ENCODE measurements around the gene C5orf15. TPM values are rescaled to one million over a fixed set of nuclear protein-coding genes. Genes with fewer than 3 reads are reported as not detected.
A peak's percentile ranks its signal among the peaks of the same experiment; 100 is the strongest.
"Not testable (repeated sequence)": the region's sequence is repeated elsewhere in the genome, so short reads cannot be mapped to it uniquely, and the experiment has no call there.

The C5orf15 gene
- total RNA-seq, 1 experiment from 2014 or later = 82.3 TPM

DNA sequence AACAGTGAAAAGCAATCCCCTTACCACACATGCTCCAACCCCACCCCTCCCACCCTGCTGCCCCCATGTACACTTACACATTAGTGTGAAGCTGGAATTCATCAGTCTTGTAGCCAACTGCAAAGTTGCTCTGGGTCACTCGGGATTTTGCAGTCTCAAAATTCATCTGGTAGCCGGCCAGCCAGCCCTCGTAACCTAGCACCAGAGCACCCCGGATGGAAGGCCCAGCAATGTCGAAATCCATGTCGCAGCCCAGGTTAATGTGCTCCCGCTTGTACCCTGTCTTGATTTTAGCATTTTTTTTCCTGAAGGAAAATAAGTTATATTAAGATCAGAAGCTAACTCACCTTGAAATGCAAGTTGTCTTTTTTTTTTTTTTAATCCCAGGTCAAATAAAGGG, 12.2 kb upstream of the C5orf15 start:
- Histone ChIP-seq H3K27ac (no peak overlapping the region; the same call in 1 of the 2 replicates), H3K27me3 (no peaks in the 10 kb centered on the region), H3K36me3 (peaks cover 76% of the 10 kb centered on the region), H3K4me3 (no peak overlapping the region), H3K4me1 (peaks cover 24% of the 10 kb centered on the region), H3K9me3 (replicated peaks) (no peaks in the 10 kb centered on the region)
- no peak for DNase-seq

DNA sequence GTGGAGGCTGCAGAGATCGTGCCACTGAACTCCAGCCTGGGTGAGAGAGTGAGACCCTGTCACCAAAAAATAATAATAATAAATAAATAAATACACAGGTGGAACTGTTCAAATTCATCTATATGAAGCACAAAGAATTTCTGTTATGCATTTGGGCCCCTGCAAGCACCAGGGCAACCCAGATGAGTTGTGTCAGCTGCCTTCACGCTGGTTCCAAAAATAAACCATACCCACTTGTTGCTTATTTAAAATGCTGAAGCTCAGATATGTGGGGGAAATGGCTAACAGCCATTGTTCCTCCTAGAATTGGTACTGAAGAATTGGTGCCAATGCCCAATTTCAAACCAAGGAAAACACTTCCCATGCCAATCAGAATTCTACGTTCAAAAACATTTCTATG, 10.5 kb upstream of the C5orf15 start:
- no peak for DNase-seq
- no peaks in the 10 kb centered on the region for H3K27me3 ChIP-seq

DNA sequence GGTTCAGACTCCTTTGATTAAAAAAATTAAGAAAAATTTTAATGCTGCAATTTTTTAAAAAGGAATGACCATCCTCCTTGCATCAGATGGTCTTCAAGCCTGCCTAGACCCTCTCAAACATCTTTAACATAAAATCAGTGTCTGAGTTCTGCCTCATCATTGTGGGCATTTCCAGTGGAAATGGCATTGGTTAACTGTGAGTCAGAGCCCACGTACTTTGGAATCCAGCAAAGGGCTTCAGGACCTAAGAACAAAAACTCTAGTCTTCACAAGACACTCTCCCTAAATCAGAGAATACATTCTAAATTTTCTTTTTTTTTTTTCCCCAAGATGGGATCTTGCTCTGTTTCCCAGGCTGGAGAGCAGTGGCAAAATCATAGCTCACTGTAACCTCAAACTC, 9.4 kb upstream of the C5orf15 start:
- Histone ChIP-seq H3K9me3 (replicated peaks) (no peaks in the 10 kb centered on the region), H3K27me3 (no peaks in the 10 kb centered on the region), H3K27ac (peak overlapping the region; percentile 33; the same call in 1 of the 2 replicates), H3K36me3 (peaks cover 76% of the 10 kb centered on the region), H3K4me1 (peaks cover 24% of the 10 kb centered on the region), H3K4me3 (no peak overlapping the region)
- DNase-seq = no peak

More for the DNA sequence above, 10.5 kb upstream of the C5orf15 start:
- Histone ChIP-seq H3K36me3 (peaks cover 76% of the 10 kb centered on the region), H3K9me3 (replicated peaks) (no peaks in the 10 kb centered on the region), H3K4me3 (no peak overlapping the region), H3K4me1 (peaks cover 24% of the 10 kb centered on the region), H3K27ac (no peak overlapping the region)

DNA sequence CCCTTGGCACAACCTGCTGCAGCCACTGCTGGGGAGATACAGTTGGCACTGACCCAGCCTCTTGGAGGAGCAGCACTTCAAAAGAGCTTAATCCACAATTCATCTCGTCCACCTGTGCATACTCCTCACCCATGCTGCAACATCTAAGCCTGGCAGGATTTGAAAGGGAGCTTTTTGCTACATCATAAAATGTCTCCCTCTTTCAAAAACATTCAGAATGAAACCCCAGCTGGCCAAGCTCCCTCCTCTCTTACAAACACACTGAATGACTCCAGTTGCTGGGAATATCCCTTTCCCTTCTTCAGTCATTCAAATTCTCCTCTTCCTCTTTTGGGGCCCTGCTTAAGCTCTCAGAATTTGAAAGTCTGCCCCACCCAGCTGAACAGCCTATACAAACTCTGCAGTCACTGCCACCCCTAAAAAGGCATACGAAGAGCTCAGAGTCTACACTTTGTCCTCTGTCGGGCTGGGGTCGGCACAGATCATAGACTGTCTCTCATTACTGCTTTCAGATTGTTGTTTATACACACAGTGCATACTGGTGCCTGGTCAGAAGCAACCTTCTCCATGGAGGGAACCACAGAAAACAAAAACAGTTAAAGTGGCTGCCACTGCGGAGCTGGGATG, 8.8 kb upstream of the C5orf15 start:
- Histone ChIP-seq H3K36me3 (peaks cover 75% of the 10 kb centered on the region), H3K27ac (peak overlapping the region; percentile 33; the same call in 1 of the 2 replicates), H3K4me3 (no peak overlapping the region), H3K9me3 (replicated peaks) (no peaks in the 10 kb centered on the region), H3K27me3 (no peaks in the 10 kb centered on the region), H3K4me1 (peaks cover 24% of the 10 kb centered on the region)
- peak; percentile 34 to 64 for DNase-seq

DNA sequence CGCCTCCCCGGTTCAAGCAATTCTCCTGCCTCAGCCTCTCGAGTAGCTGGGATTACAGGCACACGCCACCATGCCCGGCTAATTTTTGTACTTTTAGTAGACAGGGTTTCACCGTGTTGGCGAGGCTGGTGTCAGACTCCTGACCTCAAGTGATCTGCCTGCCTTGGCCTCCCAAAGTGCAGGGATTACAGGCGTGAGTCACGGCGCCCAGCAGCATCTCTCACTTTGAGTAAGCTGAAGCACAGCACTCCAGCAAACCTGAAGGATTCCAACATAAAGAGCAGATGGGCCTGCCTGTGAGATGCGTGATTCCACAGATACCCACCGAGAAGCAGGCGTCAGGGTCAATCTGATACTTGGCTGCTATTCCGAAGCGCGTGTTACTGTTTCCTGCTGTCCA, 7.1 kb upstream of the C5orf15 start:
- H3K27ac ChIP-seq; DNase-seq; H3K4me3 ChIP-seq; H3K27me3 ChIP-seq; H3K9me3 ChIP-seq (replicated peaks): not testable (repeated sequence)
- Histone ChIP-seq H3K36me3 (peaks cover 71% of the 10 kb centered on the region), H3K4me1 (peaks cover 17% of the 10 kb centered on the region)

DNA sequence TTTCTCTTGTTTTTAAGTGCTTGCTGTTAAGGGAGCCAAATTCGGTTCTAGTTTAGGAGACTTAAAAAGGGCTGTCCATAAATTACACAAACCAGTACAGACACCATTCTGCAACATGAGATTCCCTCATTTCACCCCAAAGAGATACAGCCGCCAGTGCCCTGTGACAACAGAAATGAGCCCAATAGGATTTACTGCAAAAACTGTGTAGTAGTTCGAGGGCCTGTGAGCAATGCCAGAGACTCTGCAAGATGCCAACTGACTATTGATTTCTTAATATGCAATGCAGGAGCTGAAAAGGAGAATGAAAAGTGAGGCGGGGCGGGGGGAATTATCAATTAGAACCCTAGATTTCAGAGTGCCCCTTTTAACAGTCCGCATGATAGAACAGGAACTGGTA, 5.7 kb upstream of the C5orf15 start:
- no peaks in the 10 kb centered on the region for H3K27me3 ChIP-seq
- no peak overlapping the region for H3K4me3 ChIP-seq
- no peak for DNase-seq
- peaks cover 67% of the 10 kb centered on the region for H3K36me3 ChIP-seq
- peaks cover 13% of the 10 kb centered on the region for H3K4me1 ChIP-seq
- H3K27ac ChIP-seq = no peak overlapping the region
- H3K9me3 ChIP-seq (replicated peaks) = no peaks in the 10 kb centered on the region

DNA sequence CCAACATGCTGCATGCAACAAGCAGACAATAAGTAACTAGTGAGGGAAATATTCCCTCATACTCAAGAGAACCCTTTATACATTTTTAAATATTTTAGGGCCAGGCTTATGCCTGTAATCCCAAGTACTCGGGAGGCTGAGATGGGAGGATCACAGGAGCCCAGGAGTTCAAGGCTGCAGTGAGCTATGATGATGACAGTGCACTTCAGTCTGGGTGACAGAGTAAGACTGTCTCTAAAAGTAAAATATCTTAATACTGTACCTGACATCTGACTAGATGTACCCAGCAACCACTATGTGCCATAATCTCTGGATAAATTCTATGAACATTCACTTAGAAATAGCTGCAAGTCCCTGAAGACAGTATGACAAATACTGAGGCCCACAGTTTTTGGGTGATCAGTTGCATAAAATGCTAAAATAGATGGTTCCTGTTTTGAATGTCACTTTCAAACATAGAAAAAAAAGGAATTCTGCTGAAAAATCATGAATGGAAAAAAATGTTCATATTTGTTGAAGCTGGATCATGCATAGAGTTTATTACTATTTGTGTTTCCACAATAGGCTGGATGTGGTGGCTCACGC, 2.0 kb upstream of the C5orf15 start:
- Histone ChIP-seq H3K4me3 (no peak overlapping the region), H3K4me1 (no peaks in the 10 kb centered on the region), H3K9me3 (replicated peaks) (no peaks in the 10 kb centered on the region), H3K36me3 (peaks cover 41% of the 10 kb centered on the region), H3K27ac (no peak overlapping the region), H3K27me3 (no peaks in the 10 kb centered on the region)
- no peak for DNase-seq

DNA sequence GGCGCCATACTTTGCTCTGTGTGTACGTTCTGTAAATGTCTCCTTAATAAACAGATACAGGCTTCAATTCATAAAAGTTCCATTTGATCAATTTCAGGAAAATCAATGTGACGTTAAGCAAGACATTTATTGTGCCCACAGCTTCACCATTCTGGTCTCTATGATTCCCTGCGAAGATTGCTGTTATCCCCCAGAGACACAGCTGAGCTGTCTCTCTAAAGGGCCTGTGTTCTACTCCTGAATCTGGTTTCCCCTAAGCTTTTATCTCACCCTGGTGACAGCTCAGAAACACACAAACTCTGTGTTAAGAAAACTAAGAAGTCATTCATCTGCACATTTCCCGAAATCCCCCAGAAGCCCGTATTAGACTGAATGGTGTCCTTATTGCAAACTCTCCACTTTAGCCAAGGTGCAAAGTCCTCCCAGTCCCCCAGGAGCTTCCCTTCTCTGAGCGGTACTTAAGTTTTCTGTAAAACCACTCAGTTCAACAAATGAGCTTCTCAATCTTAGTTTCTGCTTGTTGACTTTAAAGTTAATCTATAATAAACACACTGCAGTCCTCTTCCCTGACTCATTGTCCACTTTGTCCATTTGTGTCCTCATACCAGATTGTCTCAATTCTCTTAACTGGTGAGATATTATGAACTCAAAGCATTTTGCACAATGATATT, 1.4 kb upstream of the C5orf15 start:
- no peak for DNase-seq
- no peaks in the 10 kb centered on the region for H3K4me1 ChIP-seq
- no peak overlapping the region for H3K27ac ChIP-seq
- no peaks in the 10 kb centered on the region for H3K27me3 ChIP-seq
- H3K4me3 ChIP-seq = no peak overlapping the region
- H3K9me3 ChIP-seq (replicated peaks) = no peaks in the 10 kb centered on the region
- peaks cover 36% of the 10 kb centered on the region for H3K36me3 ChIP-seq

DNA sequence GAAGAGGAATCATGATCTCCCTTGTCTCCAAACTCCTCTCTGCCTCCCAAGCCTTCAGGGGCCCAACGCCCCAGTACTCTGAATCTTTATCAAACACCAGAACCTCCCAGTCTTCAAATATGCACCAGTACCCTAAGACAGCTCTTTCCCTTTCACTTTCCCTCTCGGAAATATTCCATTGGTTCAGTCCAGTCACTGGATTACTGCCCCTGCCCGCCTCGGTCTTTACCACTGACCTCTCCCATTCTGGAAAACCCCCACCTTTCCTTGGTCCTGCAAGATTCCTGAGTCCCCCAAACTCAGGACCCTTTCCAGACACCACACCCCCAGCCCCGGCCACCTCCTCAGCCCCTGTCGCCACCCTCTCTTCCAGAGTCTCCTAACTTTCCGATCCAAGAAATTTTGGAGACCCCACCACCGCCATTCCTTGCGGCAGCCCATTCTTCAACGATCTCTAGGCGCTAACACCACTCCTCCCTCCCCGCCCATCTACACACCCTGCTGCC, 674 bp downstream of the C5orf15 start:
- DNase-seq = no peak
- H3K9me3 ChIP-seq (replicated peaks) = no peaks in the 10 kb centered on the region
- H3K36me3 ChIP-seq = peaks cover 17% of the 10 kb centered on the region
- H3K4me1 ChIP-seq = no peaks in the 10 kb centered on the region
- peak overlapping the region; percentile 83 for H3K4me3 ChIP-seq
- H3K27ac ChIP-seq = peak overlapping the region; percentile 69
- no peaks in the 10 kb centered on the region for H3K27me3 ChIP-seq

DNA sequence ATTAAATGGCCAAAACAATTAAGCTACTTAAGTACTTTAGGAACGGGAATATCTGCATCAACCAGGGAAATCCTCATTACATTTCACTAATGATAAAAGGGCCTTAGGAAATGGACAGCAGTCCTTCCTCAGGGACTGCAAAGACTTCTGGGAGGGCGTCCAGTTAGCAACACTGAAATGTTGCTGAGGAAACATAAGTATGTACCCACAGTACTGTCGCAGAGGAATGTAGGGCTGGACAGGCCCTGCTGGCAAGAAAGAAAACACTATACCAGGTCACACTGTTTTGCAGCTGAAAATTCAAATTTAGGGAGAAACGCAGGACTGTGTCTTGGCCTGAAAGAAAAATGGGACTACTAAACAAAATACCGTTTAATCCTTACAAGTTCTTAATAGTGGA, 1.3 kb downstream of the C5orf15 start:
- Histone ChIP-seq H3K27ac (no peak overlapping the region), H3K4me3 (no peak overlapping the region; the same call in 1 of the 2 replicates), H3K36me3 (peaks cover 14% of the 10 kb centered on the region), H3K27me3 (no peaks in the 10 kb centered on the region), H3K4me1 (no peaks in the 10 kb centered on the region), H3K9me3 (replicated peaks) (no peaks in the 10 kb centered on the region)
- DNase-seq = no peak

DNA sequence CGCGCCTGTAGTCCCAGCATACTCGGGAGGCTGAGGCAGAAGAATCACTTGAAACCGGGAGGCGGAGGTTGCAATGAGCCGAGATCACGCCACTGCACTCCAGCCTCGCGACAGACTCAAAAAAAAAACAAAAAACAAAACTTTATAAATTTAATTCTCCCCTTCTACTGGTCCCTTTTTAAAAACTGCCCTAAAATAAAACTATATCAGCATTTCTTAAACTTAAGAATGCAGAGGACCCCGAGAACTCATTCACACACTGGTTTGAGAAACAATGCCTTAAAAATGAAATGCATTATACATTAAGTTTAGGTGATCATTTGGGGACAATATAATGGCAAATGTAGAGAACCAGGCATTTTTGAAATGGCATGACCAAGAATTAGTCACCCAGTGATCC, 2.3 kb downstream of the C5orf15 start:
- Histone ChIP-seq H3K4me3 (no peak overlapping the region), H3K4me1 (no peaks in the 10 kb centered on the region), H3K9me3 (replicated peaks) (no peaks in the 10 kb centered on the region), H3K27ac (no peak overlapping the region), H3K36me3 (peaks cover 7% of the 10 kb centered on the region), H3K27me3 (no peaks in the 10 kb centered on the region)
- DNase-seq = no peak

DNA sequence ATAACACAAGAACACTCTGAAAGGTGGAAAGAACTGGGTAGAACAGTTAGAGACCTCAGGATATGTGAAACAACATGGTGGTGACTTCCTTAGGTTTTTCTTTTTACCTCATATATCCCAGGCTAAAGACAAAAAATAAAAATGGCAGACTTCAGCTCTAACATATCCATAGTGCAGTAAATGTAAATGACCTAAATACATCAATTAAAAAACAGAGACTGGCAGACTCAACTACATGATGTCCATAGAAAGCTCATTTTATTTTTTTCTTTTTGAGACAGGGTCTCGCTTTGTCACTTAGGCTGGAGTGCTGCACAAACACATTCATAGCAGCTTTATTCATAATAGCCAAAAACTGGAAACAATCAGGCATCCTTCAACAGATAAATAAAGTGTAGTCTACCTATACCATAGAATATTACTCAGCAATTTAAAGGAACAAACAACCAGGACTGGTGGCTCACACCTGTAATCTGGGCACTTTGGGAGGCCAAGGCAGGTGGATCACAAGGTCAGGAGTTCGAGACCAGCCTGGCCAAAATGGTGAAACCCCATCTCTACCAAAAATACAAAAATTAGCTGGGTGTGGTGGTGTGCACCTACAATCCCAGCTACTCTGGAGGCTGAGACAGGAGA, 4.8 kb downstream of the C5orf15 start:
- Histone ChIP-seq H3K27ac (no peak overlapping the region), H3K9me3 (replicated peaks) (no peaks in the 10 kb centered on the region), H3K4me1 (no peaks in the 10 kb centered on the region), H3K4me3 (no peak overlapping the region), H3K27me3 (no peaks in the 10 kb centered on the region), H3K36me3 (peaks cover 5% of the 10 kb centered on the region; the same call in 1 of the 2 replicates)
- no peak for DNase-seq

DNA sequence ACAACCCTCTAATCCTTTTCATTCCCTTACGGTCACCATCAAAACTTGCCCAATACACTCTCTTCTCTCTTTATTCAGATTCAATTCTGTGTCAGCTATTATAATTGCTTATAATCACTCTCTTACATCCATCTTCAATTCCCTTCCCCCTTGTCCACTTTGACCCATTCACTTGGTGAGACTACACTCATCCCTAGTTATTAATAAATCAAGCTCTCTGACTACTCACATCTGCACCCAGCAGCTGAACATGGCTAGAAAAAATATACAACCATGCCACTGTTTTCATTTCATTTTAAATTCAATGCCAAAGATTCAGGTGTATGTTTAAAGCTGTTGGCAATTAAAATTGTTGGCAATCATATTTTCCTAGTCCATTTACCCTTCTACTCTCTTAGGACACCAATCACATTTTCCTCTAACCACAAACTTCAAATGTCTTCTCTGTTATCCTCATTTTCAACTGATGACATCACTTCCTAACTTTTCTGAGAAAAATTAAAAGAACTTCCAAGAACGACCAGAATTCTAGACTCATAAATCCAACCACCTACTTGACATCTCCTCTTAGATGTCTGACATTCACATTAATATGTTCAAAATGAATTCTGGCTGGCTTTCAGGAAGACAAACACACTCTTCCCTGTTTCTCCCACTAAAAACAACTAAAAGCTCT, 5.5 kb downstream of the C5orf15 start:
- no peak overlapping the region for H3K4me3 ChIP-seq
- H3K27me3 ChIP-seq = no peaks in the 10 kb centered on the region
- no peaks in the 10 kb centered on the region for H3K9me3 ChIP-seq (replicated peaks)
- no peak overlapping the region for H3K27ac ChIP-seq
- DNase-seq = no peak
- H3K36me3 ChIP-seq = peaks cover 9% of the 10 kb centered on the region
- H3K4me1 ChIP-seq = no peaks in the 10 kb centered on the region

DNA sequence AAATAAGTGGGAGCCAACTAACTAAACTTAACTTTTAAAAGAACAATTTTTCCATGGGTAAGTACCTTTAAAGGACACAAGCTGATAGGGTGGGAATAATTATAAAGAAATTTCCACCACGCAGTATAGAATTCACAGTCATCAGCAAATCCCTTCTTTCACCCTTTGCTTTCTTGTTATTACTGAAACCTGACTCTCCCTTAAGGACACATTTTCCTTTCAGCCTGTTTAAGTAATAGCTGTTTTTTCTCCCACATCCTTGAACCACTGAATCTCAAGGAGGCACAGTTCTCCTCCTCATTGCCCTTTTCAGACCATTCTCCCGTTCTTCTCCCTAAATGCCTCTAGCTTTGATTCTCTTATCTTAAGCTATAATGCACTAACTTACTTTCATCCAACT, 6.3 kb downstream of the C5orf15 start:
- peaks cover 16% of the 10 kb centered on the region for H3K36me3 ChIP-seq
- no peaks in the 10 kb centered on the region for H3K9me3 ChIP-seq (replicated peaks)
- no peaks in the 10 kb centered on the region for H3K4me1 ChIP-seq
- no peak overlapping the region for H3K27ac ChIP-seq
- no peaks in the 10 kb centered on the region for H3K27me3 ChIP-seq
- no peak for DNase-seq
- H3K4me3 ChIP-seq = no peak overlapping the region

Data from SJCRH30 (cell line).